KOPT-K1 (cell line): ENCODE data around the gene SLC38A1.

Experiments
- H3K27ac ChIP-seq: fragments of 200-600 bp; sonication (generic); 2 replicates; pipeline ENCODE4 v1.5.1; 2016; ENCODE audit warnings: antibody characterized with exemption, mild to moderate bottlenecking, low read depth, low read length; ENCODE audit not compliant: poor library complexity, severe bottlenecking
- H3K36me3 ChIP-seq: fragments of 200-600 bp; sonication (generic); 2 replicates; pipeline ENCODE4 v1.5.1; 2017; ENCODE audit warnings: antibody characterized with exemption, mild to moderate bottlenecking, low read length, moderate library complexity; ENCODE audit not compliant: insufficient read depth
- H3K9me3 ChIP-seq: fragments of 200-600 bp; sonication (generic); 2 replicates; pipeline ENCODE4 v1.5.1; 2017; ENCODE audit warnings: antibody characterized with exemption, low read length, mild to moderate bottlenecking; ENCODE audit not compliant: insufficient read depth, poor library complexity, severe bottlenecking

SLC38A1 gene

DNA sequence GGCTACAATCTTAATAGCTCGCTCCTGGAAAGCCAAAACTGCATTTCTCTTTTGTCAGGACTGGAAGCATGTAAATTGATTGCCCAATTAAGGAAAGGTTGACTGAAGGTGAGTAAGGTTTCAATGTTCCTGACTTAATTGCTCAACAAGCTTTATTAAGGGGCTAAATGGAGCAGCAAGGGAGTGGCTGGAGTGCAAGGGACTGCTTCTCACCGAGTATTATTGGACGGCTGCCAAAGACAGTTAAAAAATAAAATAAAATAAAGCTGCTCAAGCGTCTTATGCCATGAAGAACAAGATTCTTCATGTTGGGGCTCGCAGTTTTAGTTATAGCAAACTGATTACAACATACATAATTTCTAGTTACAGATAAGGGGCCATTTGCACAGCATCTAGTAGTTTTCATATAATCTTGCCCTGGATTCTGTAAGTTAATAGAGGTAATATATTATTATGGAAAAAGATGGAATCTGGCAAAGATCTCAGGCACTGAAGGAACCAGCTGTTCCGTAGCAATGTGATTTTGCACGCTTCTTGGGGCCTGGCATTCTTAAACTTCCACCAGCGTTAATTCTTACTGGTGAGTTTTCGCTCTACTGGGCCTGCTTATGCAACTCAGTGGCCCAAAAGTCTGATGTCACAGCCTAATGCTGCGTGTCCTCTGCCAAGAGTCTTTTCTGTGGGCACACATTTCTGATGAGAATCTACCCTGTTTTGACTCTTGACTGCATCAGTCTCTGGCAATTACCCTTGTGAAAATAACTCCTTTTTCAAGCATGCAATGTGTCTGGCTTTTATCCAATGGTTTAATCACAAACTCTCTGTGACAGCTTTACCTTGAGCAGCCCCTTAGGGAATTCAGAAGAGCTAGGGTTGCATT, 108.5 kb downstream of the SLC38A1 start:
- H3K27ac ChIP-seq: no peak overlapping the region
- H3K9me3 ChIP-seq: peaks cover 14% of the 10 kb centered on the region
- H3K36me3 ChIP-seq: no peaks in the 10 kb centered on the region

GRCh38 chr12:46159309-46159901, 109.4 kb downstream of the SLC38A1 start:
- Histone ChIP-seq H3K9me3 (peaks cover 14% of the 10 kb centered on the region), H3K36me3 (no peaks in the 10 kb centered on the region), H3K27ac (no peak overlapping the region)

DNA sequence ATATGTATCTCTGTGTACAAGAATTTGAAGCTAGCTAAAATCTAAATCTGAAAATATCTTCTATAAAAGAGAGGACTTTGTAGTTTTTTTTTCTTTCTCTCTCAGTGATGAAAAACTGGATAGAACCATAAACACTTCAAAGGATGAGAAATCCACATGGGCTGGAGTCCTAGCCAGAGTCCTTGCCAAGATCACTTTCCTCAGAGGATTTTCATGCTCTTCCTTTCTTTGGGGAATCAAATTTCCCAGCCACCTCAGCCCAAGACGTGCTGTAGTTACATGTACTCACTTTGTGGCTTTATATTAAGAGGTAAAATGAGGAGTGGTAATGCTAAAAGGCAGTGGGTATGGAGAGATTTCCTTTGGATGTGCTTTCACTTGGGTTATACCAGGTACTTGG, 110.3 kb downstream of the SLC38A1 start:
- no peak overlapping the region for H3K27ac ChIP-seq
- no peaks in the 10 kb centered on the region for H3K36me3 ChIP-seq
- H3K9me3 ChIP-seq: peaks cover 14% of the 10 kb centered on the region

DNA sequence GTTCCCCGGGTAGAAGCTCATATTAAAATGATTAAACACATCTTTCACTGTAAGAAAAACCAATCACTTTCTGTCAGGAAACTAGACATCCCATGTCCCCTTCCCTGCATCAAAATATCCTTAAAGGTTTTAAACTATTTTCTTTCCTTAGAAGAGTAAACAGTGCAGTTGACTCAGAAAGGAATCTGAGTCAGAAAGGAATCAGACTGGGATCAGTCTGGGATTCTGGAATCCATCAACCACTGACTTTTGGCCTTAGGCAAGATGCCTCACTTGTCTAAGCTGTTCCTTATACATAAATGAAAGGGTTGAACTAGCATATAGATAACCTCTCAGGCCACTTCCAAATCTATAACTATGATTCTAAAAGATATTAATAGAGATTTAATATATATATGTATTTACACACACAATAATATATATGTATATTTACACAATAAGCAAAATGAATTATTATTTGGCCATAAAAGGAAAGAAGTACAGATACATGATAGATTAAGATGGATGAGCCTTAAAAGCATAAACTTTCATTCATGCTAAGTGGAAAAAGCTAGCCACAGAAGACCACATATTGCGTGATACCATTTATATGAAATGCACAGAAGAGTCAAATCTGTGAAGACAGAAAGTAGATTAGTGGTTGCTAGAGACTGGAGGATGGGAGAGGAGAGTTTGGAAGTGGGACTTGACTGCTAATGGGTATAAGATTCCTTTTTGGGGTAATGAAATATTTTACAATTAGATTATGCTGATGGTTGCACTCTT, 114.4 kb downstream of the SLC38A1 start:
- no peak overlapping the region for H3K27ac ChIP-seq
- no peaks in the 10 kb centered on the region for H3K36me3 ChIP-seq
- peaks cover 14% of the 10 kb centered on the region for H3K9me3 ChIP-seq

GRCh38 chr12:46153268-46153872, 115.5 kb downstream of the SLC38A1 start:
- Histone ChIP-seq H3K27ac (no peak overlapping the region), H3K9me3 (peaks cover 14% of the 10 kb centered on the region), H3K36me3 (no peaks in the 10 kb centered on the region)

DNA sequence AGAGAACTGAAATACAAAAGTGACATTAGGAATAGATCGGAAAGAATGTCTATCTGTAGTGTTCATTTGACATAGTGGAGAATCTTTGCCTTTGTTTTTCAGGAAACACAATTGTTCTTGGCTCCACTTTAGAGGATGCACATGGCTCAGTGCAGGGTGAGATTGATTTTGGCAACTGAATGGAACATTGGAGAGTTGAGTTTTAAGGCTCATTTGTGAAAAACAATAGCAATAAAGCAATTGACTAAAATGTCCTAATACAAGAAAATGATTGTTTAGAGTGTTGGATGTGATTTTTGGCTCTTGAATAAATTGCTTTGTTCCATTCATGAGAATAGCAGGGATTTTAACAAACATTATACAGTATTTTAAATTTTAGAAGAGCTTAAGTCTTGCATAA, 116.4 kb downstream of the SLC38A1 start:
- no peak overlapping the region for H3K27ac ChIP-seq
- peaks cover 14% of the 10 kb centered on the region for H3K9me3 ChIP-seq
- H3K36me3 ChIP-seq: no peaks in the 10 kb centered on the region

- Histone ChIP-seq H3K27ac (no peak overlapping the region), H3K36me3 (no peaks in the 10 kb centered on the region), H3K9me3 (peaks cover under 1% of the 10 kb centered on the region)
Measured at GRCh38 chr12:46150735-46151134, 118.1 kb downstream of the SLC38A1 start.

- H3K27ac ChIP-seq: no peak overlapping the region
- H3K9me3 ChIP-seq: no peaks in the 10 kb centered on the region
- H3K36me3 ChIP-seq: no peaks in the 10 kb centered on the region
Measured at GRCh38 chr12:46149905-46150304, 118.9 kb downstream of the SLC38A1 start.

GRCh38 chr12:46149079-46149464, 119.8 kb downstream of the SLC38A1 start:
- Histone ChIP-seq H3K9me3 (no peaks in the 10 kb centered on the region), H3K27ac (no peak overlapping the region), H3K36me3 (no peaks in the 10 kb centered on the region)

GRCh38 chr12:46148327-46149078, 120.3 kb downstream of the SLC38A1 start:
- H3K27ac ChIP-seq: no peak overlapping the region
- H3K36me3 ChIP-seq: no peaks in the 10 kb centered on the region
- H3K9me3 ChIP-seq: no peaks in the 10 kb centered on the region

DNA sequence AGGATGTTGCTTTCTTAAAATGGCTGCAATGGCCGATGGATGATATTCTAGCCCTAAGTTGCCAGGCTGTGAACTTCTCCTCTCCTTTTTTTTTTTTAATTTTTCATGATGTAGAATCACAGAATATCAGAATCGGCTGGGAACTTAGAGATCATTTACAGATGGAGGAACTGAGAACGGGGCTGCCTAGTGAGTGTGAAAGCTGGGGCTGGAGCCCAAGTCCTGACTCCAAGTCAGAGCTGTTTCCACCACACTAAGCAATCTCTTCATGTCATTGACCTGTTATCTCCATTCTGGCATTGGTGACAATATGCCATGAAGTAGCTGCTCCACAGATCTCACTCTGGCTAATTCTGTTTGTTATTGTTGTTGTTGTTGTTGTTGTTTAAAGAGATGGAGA, 121.7 kb downstream of the SLC38A1 start:
- Histone ChIP-seq H3K27ac (no peak overlapping the region), H3K36me3 (no peaks in the 10 kb centered on the region), H3K9me3 (no peaks in the 10 kb centered on the region)

DNA sequence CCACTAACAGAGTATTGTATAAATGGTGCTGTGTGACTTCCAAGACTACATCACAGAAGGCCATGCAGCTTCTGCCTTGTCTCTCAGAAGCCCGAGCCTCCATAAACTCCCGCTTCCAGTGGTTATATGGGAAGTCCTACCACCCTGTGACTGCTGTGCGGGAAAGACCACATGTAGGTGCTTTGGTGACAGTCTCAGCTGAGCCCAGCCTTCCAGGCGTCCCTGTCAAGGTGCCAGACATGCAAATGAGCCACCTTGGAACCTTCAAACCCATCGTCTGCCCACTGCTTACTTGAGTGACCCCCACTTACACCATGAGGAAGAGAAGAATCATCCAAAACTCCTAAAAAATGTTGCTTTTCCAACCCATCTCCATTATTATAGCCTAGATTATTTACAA, 123.0 kb downstream of the SLC38A1 start:
- Histone ChIP-seq H3K27ac (no peak overlapping the region), H3K36me3 (no peaks in the 10 kb centered on the region), H3K9me3 (no peaks in the 10 kb centered on the region)

DNA sequence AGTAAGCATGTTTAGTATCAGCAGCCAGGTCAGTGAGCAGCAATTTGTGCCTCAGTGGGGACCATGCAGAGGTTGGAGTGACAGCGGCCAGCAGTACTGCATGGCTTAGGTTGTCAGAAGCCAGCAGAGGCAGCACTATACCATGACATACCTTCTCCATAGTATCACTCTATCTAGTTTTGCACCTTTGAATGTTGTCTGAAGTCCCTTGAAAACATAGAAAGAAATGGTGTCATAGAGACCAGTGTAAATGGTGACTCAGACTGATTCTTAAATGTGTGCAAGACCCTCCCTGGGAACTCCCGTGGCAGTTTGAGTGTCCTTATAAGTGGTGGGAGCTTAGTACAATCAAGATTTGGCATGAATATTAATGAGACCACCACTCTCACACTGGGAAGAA, 124.4 kb downstream of the SLC38A1 start:
- H3K9me3 ChIP-seq: no peaks in the 10 kb centered on the region
- no peak overlapping the region for H3K27ac ChIP-seq
- no peaks in the 10 kb centered on the region for H3K36me3 ChIP-seq

DNA sequence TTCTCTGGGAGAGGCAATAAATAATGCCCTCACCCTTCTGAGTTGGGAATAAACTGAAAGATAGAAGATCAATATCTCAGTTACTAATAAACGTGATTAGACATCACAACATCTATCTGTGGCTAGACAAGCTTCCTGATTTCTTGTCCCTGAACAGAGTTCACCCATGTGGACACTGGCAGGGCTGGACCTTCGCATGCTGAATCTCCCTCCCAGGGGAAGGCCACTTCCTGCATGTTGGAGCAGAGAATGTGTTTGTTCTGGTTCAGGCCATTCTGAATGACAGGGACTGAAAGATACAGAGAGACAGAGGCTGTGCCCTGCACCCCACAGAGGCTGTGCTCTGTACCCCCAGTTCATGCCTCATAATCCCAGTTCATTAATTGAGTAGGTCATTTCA, 132.6 kb downstream of the SLC38A1 start:
- H3K9me3 ChIP-seq: no peaks in the 10 kb centered on the region
- H3K27ac ChIP-seq: no peak overlapping the region
- H3K36me3 ChIP-seq: no peaks in the 10 kb centered on the region
